Mononuclear cell (primary cell): Measurements from ENCODE around the gene GAS2L1. TPM values are rescaled to one million over a fixed set of nuclear protein-coding genes. Genes with fewer than 3 reads are reported as not detected.
"Not testable (repeated sequence)": the region's sequence is repeated elsewhere in the genome, so short reads cannot be mapped to it uniquely, and the experiment has no call there.

Experiments
- H3K27me3 ChIP-seq: 2 replicates; pipeline ENCODE4 v1.6.0; 2011; ENCODE audit warnings: low read length, control low read depth; ENCODE audit not compliant: insufficient read depth
- H3K4me1 ChIP-seq: 2 replicates; pipeline ENCODE4 v1.5.1; 2011; ENCODE audit warnings: mild to moderate bottlenecking, low read length, control low read depth; ENCODE audit not compliant: insufficient read depth
- H3K4me3 ChIP-seq: 2 replicates; pipeline ENCODE4 v1.5.1; 2011; ENCODE audit warnings: mild to moderate bottlenecking, low read length, moderate library complexity
- H3K9me3 ChIP-seq: 2 replicates; pipeline ENCODE4 v1.5.1; 2011; ENCODE audit warnings: low read depth, mild to moderate bottlenecking, control low read depth, low read length
- total RNA-seq: library from RNA; depleted of rRNA; stranded (reverse); fragments of >200 nt; gene quantifications from one replicate; pipeline ENCODE4 v1.2.3, GENCODE V29; 2012

GAS2L1 gene
- total RNA-seq, 1 donor = 7.9 TPM

- Histone ChIP-seq H3K27me3 (no peaks in the 10 kb centered on the region), H3K4me1 (no peaks in the 10 kb centered on the region)
These were observed 30.5 kb downstream of the GAS2L1 start for GRCh38 chr22:29336751-29337490.

GRCh38 chr22:29337631-29338284, 31.3 kb downstream of the GAS2L1 start:
- no peaks in the 10 kb centered on the region for H3K27me3 ChIP-seq
- no peak overlapping the region for H3K4me3 ChIP-seq
- H3K9me3 ChIP-seq = no peaks in the 10 kb centered on the region
- no peaks in the 10 kb centered on the region for H3K4me1 ChIP-seq

More at GRCh38 chr22:29336751-29337490, 30.5 kb downstream of the GAS2L1 start:
- no peaks in the 10 kb centered on the region for H3K9me3 ChIP-seq
- H3K4me3 ChIP-seq = no peak overlapping the region

- H3K4me3 ChIP-seq = no peak overlapping the region
- H3K27me3 ChIP-seq = no peaks in the 10 kb centered on the region
- no peaks in the 10 kb centered on the region for H3K4me1 ChIP-seq
- no peaks in the 10 kb centered on the region for H3K9me3 ChIP-seq
These were observed 31.9 kb downstream of the GAS2L1 start for GRCh38 chr22:29338398-29338797.

- Histone ChIP-seq H3K4me1 (no peaks in the 10 kb centered on the region), H3K9me3 (no peaks in the 10 kb centered on the region), H3K27me3 (no peaks in the 10 kb centered on the region), H3K4me3 (no peak overlapping the region)
These were observed 33.2 kb downstream of the GAS2L1 start for GRCh38 chr22:29339381-29340235.

GRCh38 chr22:29340566-29340965, 34.1 kb downstream of the GAS2L1 start:
- Histone ChIP-seq H3K4me1 (no peaks in the 10 kb centered on the region), H3K27me3 (no peaks in the 10 kb centered on the region), H3K9me3 (no peaks in the 10 kb centered on the region), H3K4me3 (no peak overlapping the region)

- Histone ChIP-seq H3K4me3 (no peak overlapping the region), H3K4me1 (no peaks in the 10 kb centered on the region), H3K9me3 (no peaks in the 10 kb centered on the region), H3K27me3 (no peaks in the 10 kb centered on the region)
These were observed 34.8 kb downstream of the GAS2L1 start for GRCh38 chr22:29341056-29341848.

GRCh38 chr22:29341849-29342127, 35.3 kb downstream of the GAS2L1 start:
- no peaks in the 10 kb centered on the region for H3K4me1 ChIP-seq
- no peaks in the 10 kb centered on the region for H3K27me3 ChIP-seq
- H3K9me3 ChIP-seq = no peaks in the 10 kb centered on the region
- H3K4me3 ChIP-seq = no peak overlapping the region

- Histone ChIP-seq H3K9me3 (no peaks in the 10 kb centered on the region), H3K4me1 (no peaks in the 10 kb centered on the region), H3K4me3 (no peak overlapping the region), H3K27me3 (no peaks in the 10 kb centered on the region)
These were observed 35.7 kb downstream of the GAS2L1 start for GRCh38 chr22:29342177-29342576.

- Histone ChIP-seq H3K4me1 (no peaks in the 10 kb centered on the region), H3K4me3 (no peak overlapping the region), H3K9me3 (no peaks in the 10 kb centered on the region), H3K27me3 (no peaks in the 10 kb centered on the region)
These were observed 36.3 kb downstream of the GAS2L1 start for GRCh38 chr22:29342577-29343312.

GRCh38 chr22:29343313-29343805, 36.9 kb downstream of the GAS2L1 start:
- no peaks in the 10 kb centered on the region for H3K9me3 ChIP-seq
- no peaks in the 10 kb centered on the region for H3K4me1 ChIP-seq
- no peak overlapping the region for H3K4me3 ChIP-seq
- no peaks in the 10 kb centered on the region for H3K27me3 ChIP-seq

GRCh38 chr22:29344137-29344536, 37.7 kb downstream of the GAS2L1 start:
- Histone ChIP-seq H3K4me1 (no peaks in the 10 kb centered on the region), H3K9me3 (no peaks in the 10 kb centered on the region), H3K27me3 (no peaks in the 10 kb centered on the region), H3K4me3 (no peak overlapping the region)

GRCh38 chr22:29344889-29345288, 38.4 kb downstream of the GAS2L1 start:
- not testable (repeated sequence) for H3K4me3 ChIP-seq, H3K4me1 ChIP-seq, H3K27me3 ChIP-seq, H3K9me3 ChIP-seq

- H3K27me3 ChIP-seq = no peaks in the 10 kb centered on the region
These were observed 39.5 kb downstream of the GAS2L1 start for GRCh38 chr22:29345932-29346331.

GRCh38 chr22:29346659-29347058, 40.2 kb downstream of the GAS2L1 start:
- H3K4me3 ChIP-seq = no peak overlapping the region
- no peaks in the 10 kb centered on the region for H3K9me3 ChIP-seq
- no peaks in the 10 kb centered on the region for H3K27me3 ChIP-seq
- no peaks in the 10 kb centered on the region for H3K4me1 ChIP-seq

More at GRCh38 chr22:29345932-29346331, 39.5 kb downstream of the GAS2L1 start:
- Histone ChIP-seq H3K4me3 (no peak overlapping the region), H3K4me1 (no peaks in the 10 kb centered on the region), H3K9me3 (no peaks in the 10 kb centered on the region)
